Measurements from ENCODE around the gene C9orf50.

GRCh38 chr9:129620669-129621295 lies at the start of gene C9orf50:
- no peak for TF ChIP-seq POLR2A (IDR thresholded peaks at IDR 0.05; ENCODE audit: low read depth, low read length)
- TF ChIP-seq SPI1 (IDR thresholded peaks at IDR 0.05; ENCODE audit: low read depth, low read length) = no peak
- no peak for TF ChIP-seq TAF1 (IDR thresholded peaks at IDR 0.05; ENCODE audit: low read depth, low read length)
- no peak for TF ChIP-seq POLR2AphosphoS5 (IDR thresholded peaks at IDR 0.05; ENCODE audit: low read depth, low read length)
- TF ChIP-seq POU2F2 (IDR thresholded peaks at IDR 0.05; ENCODE audit: low read depth, low read length) = no peak
- no peak for TF ChIP-seq PAX5 (IDR thresholded peaks at IDR 0.05; ENCODE audit: insufficient read depth, low read length, severe bottlenecking)

All from GM12891 (cell line).